ENCODE results near the gene RAPGEFL1.

- TF ChIP-seq CTCF (IDR thresholded peaks at IDR 0.05; ENCODE audit: low read depth, low read length, poor library complexity, severe bottlenecking) (no peak), EZH2phosphoT487 (IDR thresholded peaks at IDR 0.05; ENCODE audit: borderline replicate concordance, low read length) (no peak)
Observed at GRCh38 chr17:40197550-40197949, 20.3 kb downstream of the RAPGEFL1 start.
